Fibroblast of lung (primary cell): Measurements from ENCODE around the gene SERTAD3.

Source experiments
- CTCF ChIP-seq, 2 donors: IDR thresholded peaks in 1 of 2; conservative IDR thresholded peaks in 1 of 2; 1 replicate in 1 of 2; 2 replicates in 1 of 2; pipeline ENCODE4 v1.5.1; 2011 to 2012; ENCODE audit warnings: low read length in 2 of 2, control low read depth in 1 of 2, inconsistent platforms in 1 of 2, low read depth in 1 of 2, mild to moderate bottlenecking in 1 of 2
- EZH2 ChIP-seq: IDR thresholded peaks from 2 replicates; pipeline ENCODE4 v1.5.1; 2012; ENCODE audit warnings: low read length, control low read depth, mild to moderate bottlenecking; ENCODE audit errors: missing control alignments

DNA sequence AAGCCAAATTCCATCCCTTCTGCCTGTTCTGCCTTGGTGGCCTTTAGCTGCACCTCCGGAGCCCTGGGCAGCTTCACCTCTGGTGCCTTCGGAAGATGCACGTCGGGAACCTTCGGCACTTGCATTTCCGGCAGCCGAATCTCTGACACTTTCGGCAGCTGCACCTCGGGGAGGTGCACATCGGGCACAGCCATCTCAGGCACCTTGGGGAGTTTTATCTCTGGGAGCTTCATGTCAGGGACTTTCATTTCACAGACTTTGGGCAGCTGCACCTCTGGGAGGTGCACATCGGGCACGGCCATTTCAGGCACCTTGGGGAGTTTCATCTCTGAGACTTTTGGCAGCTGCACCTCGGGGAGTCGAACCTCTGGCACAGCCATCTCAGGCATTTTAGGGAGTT lies 48.2 kb downstream of the SERTAD3 start:
- no peak for TF ChIP-seq CTCF (conservative IDR thresholded peaks at IDR 0.05 in 1 of 2, IDR thresholded peaks at IDR 0.05 in 1 of 2; ENCODE audit: low read depth in 1 of 2, low read length in 2 of 2)
- no peak for TF ChIP-seq EZH2
